Frontal cortex (tissue), 4 donors: ENCODE data around the gene RORC. TPM values are rescaled to one million over a fixed set of nuclear protein-coding genes. Genes with fewer than 3 reads are reported as not detected.
A peak's percentile ranks its signal among the peaks of the same experiment; 100 is the strongest.

Experiments
- DNase-seq, 2 donors: peaks; one replicate each; pipeline ENCODE4 v3.0.0; 2012; ENCODE audit warnings: low spot score in 2 of 2
- FAIRE-seq: peaks from 2 replicates; lab custom pipeline; 2012; peaks lifted over from hg19 to GRCh38; lab: Jason Lieb, UNC
- total RNA-seq: library from RNA; depleted of rRNA; stranded (reverse); fragments of >200 nt; gene quantifications from one replicate; pipeline ENCODE4 v1.2.3, GENCODE V29; 2014
- donor health status: control.
- donor health status: control.
- donor health status: control.

The RORC gene
- total RNA-seq, 1 donor from 2014 or later: under 0.01 TPM

DNA sequence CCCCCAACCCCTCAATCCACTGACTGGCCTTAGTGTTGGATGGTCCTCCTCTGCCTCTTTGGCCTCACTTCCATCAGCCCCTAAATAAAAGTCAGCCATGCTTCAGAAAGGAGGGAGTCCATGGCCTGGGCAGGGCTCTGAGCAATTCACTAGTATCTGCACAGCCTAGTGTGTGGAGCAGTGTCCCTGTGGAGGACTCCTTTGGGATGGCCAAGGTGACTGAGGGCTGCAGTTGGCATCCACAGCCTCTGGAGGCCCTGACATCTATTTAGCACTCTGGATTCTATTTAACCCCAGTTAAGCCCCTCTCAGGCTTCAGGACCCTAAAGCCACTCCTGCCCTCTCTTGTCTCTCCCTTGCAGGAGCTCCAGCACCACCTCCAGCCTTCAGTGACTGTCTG lies 18.3 kb upstream of the RORC start:
- DNase-seq: no peak
- FAIRE-seq: no peak

DNA sequence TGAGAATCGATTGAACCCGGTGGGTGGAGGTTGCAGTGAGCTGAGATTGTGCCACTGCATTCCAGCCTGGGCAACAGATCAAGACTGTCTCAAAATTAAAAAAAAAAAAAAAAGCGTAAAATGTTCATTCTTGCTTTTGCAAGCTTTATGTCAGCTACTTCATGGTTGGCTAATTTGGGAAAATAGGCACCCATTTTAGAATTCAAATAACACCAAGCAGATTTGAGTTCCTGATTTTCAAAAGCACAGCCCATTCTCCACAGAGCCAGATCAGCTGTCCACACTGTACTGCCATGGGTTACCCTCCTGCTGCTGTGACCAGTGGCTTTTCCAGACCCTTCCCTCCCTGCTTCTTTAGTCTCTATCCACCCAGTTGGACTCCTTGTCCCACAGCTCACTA lies 17.5 kb upstream of the RORC start:
- FAIRE-seq: no peak
- no peak for DNase-seq

GRCh38 chr1:151847867-151848596 lies 16.4 kb upstream of the RORC start:
- DNase-seq: no peak
- no peak for FAIRE-seq

GRCh38 chr1:151846686-151847237 lies 15.2 kb upstream of the RORC start:
- no peak for DNase-seq
- FAIRE-seq: no peak

GRCh38 chr1:151846062-151846568 lies 14.5 kb upstream of the RORC start:
- DNase-seq (no peak), FAIRE-seq (no peak)

GRCh38 chr1:151843398-151843797 lies 11.8 kb upstream of the RORC start:
- DNase-seq: no peak
- no peak for FAIRE-seq

DNA sequence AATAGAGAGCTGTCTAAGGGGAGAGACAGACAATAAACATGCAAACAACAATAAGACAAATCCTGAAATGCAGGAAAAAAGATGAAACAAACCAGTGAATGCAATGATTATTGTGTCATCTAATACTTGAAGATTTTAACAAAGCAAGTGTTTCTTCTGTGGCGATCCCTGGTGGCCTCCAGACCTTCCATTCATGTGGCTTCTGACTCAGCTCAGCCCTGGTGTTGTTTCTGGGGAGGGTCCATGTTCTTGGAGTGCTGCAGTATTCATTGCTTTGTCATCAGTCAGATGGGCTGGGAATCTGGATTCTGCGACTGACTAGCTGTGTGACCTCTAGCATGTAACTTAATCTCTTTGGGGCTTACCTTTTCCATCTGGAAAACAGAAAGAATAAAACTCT lies 9.5 kb upstream of the RORC start:
- DNase-seq: no peak
- no peak for FAIRE-seq

DNA sequence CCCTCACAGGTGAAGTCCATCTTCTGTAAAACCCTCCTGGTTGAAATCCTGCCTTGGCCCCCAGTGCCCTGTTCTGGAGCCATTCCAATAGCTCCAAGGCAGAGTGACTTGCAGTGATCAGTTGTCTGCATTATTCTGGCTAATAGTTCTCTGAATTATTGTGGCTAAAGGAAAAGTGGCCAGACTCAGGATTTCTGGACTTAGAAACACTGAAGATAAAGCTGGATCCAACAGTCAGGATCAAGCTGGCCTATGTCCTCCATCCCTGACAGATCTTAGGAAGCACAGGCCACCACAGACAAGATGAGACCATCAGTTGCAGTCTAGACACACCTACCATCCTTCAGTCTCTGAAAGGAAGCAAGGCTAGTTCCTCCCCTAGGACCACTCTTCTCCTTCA lies 8.8 kb upstream of the RORC start:
- DNase-seq: no peak
- no peak for FAIRE-seq

DNA sequence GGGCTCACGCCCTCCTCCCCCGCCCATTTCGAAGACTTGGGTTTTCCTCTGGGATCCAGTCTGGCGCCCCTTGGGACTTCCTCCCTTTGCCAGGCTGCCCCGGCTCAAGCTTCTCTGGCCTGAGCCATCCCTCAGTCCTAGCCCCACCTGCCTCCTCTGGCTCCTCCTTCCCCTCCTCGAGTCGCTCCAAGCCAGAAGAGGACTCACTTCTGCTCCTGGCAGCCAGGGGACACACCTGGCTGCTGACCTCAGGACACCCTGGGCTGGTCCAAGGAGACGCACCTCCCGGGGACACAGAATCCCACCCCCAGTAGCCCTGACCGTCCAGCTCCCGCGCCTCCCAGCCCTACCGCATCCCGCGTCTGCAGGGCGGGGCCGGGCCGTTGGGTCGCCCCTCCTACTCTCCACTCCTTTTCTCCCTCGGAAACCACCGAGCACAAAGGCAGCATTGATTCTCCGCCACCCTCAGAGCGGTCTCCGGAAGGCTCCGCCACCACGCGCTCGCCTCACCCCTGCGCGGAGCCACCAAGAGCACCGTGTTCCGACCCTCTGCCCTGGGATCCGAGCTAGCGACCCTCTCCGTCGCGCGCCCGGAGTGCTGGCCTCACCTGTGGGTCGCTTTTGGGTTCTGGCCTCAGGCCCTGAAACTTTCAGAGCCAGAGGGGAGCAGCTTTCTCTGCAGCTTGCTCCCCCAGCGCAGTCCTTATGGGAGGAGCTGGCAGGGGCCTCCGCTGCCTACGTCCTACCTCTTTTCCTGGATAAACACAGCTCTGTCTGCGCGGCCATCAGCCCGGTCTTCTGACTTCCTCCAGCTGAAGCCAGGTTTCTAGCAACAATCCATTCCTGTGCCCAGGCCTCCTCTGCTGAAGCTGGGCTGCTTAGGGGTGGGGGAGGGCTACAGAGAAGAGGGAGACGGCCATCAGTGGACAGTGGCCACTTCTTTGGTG lies 8.1 kb upstream of the RORC start, which contains the start of gene C2CD4D:
TSS of gene C2CD4D (minus strand) at position 364 of the 947 bp plus-strand sequence. CDS start 831 bp downstream, outside the sequence.
- FAIRE-seq (no peak), DNase-seq (peak; percentile 78 to 85)

DNA sequence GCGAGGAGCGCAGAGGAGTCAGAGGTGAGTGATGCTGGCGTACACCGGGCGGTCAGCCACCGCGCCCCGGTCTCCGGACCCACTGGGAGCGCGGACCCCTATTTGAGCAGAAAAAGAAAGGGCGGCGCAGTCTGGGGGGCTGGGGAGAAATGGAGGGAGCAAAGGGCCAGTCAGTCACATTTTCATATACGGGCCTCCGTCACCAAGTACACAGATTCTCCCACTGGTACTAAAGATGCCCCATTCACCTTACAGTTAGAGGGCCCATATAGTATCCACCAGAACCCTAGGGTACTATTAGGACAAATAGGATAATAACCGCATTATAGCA lies 7.4 kb upstream of the RORC start:
- DNase-seq (no peak), FAIRE-seq (no peak)

- DNase-seq: peak; percentile 56 to 64
Observed at GRCh38 chr1:151838222-151839081, 6.8 kb upstream of the RORC start.

DNA sequence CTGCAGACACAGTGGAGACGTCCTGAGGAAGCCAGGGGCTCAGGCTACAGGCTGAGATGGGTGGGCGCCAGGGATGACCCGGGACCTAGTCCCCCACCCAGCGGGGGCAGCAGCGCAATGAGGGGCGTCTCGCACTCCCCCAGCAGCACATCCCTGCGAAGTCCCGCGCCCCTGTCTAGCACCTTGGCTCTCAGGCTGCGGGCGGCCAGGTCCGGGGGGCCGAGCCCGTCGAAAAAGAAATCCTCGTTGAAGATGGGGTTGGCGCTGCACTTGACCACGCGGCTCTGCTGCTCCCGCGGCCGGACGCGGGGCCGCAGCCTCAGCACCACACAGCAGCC lies 6.3 kb upstream of the RORC start:
- DNase-seq (no peak), FAIRE-seq (no peak)

More at GRCh38 chr1:151838222-151839081, 6.8 kb upstream of the RORC start:
- no peak for FAIRE-seq

DNA sequence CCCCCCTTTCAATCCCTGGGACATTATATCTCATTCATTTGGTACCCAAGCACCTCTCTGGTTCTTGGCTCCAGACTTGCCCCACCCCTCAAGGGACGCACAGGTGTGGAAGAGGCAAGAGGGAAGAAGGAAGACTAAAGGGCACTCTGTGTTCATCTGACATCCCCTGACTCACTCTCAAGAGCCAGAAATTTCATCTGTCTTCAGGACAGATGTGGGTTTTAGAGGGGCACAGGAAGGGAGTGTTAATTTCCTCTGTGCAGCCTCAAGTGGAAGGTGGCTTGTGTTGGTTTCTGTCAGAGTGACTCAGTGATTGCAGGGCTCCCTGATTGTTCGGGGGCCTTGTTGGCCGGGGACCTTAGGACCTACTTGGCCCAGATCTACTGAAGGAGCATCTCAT lies 5.6 kb upstream of the RORC start:
- FAIRE-seq (no peak), DNase-seq (no peak)

- DNase-seq (no peak), FAIRE-seq (no peak)
Observed at GRCh38 chr1:151835596-151835995, 4.0 kb upstream of the RORC start.

GRCh38 chr1:151834239-151834638 lies 2.6 kb upstream of the RORC start:
- FAIRE-seq (no peak), DNase-seq (no peak)

- no peak for FAIRE-seq
Observed at GRCh38 chr1:151833172-151833900, 1.7 kb upstream of the RORC start.

DNA sequence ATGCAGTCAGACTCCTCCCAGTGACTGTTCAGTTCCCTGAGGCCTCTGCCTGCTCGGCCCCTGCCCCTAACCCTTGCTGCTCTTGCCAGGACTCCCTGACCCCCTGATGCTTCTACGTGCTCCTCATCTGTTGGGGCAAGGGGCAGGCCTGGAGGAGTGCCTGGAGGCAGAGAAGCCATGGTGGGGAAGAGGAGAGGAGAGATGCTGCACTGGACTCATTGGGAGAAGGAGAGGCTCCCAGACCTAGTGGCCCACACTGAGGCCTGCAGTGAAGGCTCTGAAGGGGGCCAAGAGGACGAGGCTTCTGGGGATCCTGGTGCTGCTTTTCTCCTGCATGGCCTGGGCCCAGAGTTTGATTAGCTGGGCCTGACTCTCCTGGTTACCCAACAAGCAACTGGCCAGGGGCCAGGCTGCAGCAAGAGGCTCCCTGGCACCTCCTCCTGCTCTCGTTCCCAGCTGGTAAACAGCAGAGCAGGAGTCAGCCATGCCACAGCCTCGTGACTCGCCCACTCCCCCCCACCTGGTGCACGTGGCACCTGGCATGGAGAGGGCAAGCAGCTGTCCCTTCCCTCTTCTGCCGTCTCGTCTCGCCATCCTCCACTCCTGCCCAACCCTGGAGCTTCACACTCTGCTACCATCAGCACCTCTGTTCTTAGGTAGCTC lies 847 bp upstream of the RORC start:
- no peak for FAIRE-seq
- DNase-seq: no peak

More at GRCh38 chr1:151833172-151833900, 1.7 kb upstream of the RORC start:
- no peak for DNase-seq

- DNase-seq (no peak), FAIRE-seq (no peak)
Observed at GRCh38 chr1:151831256-151831591, 378 bp downstream of the RORC start.

GRCh38 chr1:151830055-151830454 lies 1.5 kb downstream of the RORC start:
- DNase-seq (no peak), FAIRE-seq (no peak)
